ENCODE data around the gene CDK5RAP3. TPM values are rescaled to one million over a fixed set of nuclear protein-coding genes. Genes with fewer than 3 reads are reported as not detected.
A peak's percentile ranks its signal among the peaks of the same experiment; 100 is the strongest.

CDK5RAP3 gene
- total RNA-seq (88.9 and 124 TPM in 2 replicates), polyA plus RNA-seq (179 and 236 TPM in 2 replicates)

GRCh38 chr17:47970725-47971499 lies at the start of gene CDK5RAP3:
Gene CDK5RAP3 (plus strand): TSS chr17:47971113. CDS start chr17:47971147, 34 bp downstream.
- Histone ChIP-seq H4K20me1 (ENCODE audit: insufficient read depth, poor library complexity, severe bottlenecking) (no peaks in the 10 kb centered on the region), H3K9me3 (ENCODE audit: low read depth) (no peaks in the 10 kb centered on the region), H3K27me3 (no peaks in the 10 kb centered on the region), H3K4me3 (peak within 1 kb of the TSS; percentile 34), H3K79me2 (peaks cover 17% of the 10 kb centered on the region), H2AFZ (peak within 1 kb of the TSS; percentile 45), H3K36me3 (replicated peaks; ENCODE audit: insufficient read depth, low read depth) (no peaks in the 10 kb centered on the region), H3K9me2 (replicated peaks; ENCODE audit: insufficient read depth) (no peaks in the 10 kb centered on the region), H3K4me2 (peak within 1 kb of the TSS; percentile 92), H3K27ac (peak within 1 kb of the TSS; percentile 62), H3K4me1 (ENCODE audit: insufficient read depth) (peaks cover 36% of the 10 kb centered on the region)
- DNase-seq (ENCODE audit: low spot score) = peak; percentile 100
- 2% methylated on average over 61 of the region's 62 CpGs for WGBS (ENCODE audit: low lambda C conversion rate, missing lambda C conversion rate)
- TF ChIP-seq EZH2 (IDR thresholded peaks at IDR 0.05; ENCODE audit: borderline replicate concordance) = no peak
- TF ChIP-seq EZH2phosphoT487 (IDR thresholded peaks at IDR 0.05; ENCODE audit: low read depth, severe bottlenecking, unreplicated experiment) = no peak
- TF ChIP-seq CTCF (IDR thresholded peaks at IDR 0.05; ENCODE audit: poor library complexity) = peak; percentile 87

GRCh38 chr17:47924785-47925677 lies 45.9 kb upstream of the CDK5RAP3 start:
- DNase-seq (ENCODE audit: low spot score) = no peak
- Histone ChIP-seq H3K4me2 (no peak overlapping the region), H3K36me3 (replicated peaks; ENCODE audit: insufficient read depth, low read depth) (no peaks in the 10 kb centered on the region), H4K20me1 (ENCODE audit: insufficient read depth, poor library complexity, severe bottlenecking) (no peaks in the 10 kb centered on the region), H3K27ac (no peak overlapping the region), H2AFZ (no peak overlapping the region), H3K9me2 (replicated peaks; ENCODE audit: insufficient read depth) (no peaks in the 10 kb centered on the region), H3K27me3 (no peaks in the 10 kb centered on the region), H3K79me2 (no peaks in the 10 kb centered on the region), H3K9me3 (ENCODE audit: low read depth) (no peaks in the 10 kb centered on the region), H3K4me1 (ENCODE audit: insufficient read depth) (no peaks in the 10 kb centered on the region), H3K4me3 (no peak overlapping the region)
- no peak for TF ChIP-seq EZH2 (IDR thresholded peaks at IDR 0.05; ENCODE audit: borderline replicate concordance)
- WGBS (ENCODE audit: low lambda C conversion rate, missing lambda C conversion rate) = 93% methylated on average over 23 of the region's 23 CpGs

- no peaks in the 10 kb centered on the region for H3K36me3 ChIP-seq (replicated peaks; ENCODE audit: insufficient read depth, low read depth)
- no peak for TF ChIP-seq EZH2phosphoT487 (IDR thresholded peaks at IDR 0.05; ENCODE audit: low read depth, severe bottlenecking, unreplicated experiment)
- TF ChIP-seq EZH2 (IDR thresholded peaks at IDR 0.05; ENCODE audit: borderline replicate concordance) = no peak
- no peak for TF ChIP-seq CTCF (IDR thresholded peaks at IDR 0.05; ENCODE audit: poor library complexity)
Observed at GRCh38 chr17:47925678-47925988, 45.3 kb upstream of the CDK5RAP3 start.

More at GRCh38 chr17:47925678-47925988, 45.3 kb upstream of the CDK5RAP3 start:
- 86% methylated on average over 3 of the region's 3 CpGs for WGBS (ENCODE audit: low lambda C conversion rate, missing lambda C conversion rate)
- no peak for DNase-seq (ENCODE audit: low spot score)
- H4K20me1 ChIP-seq (ENCODE audit: insufficient read depth, poor library complexity, severe bottlenecking) = no peaks in the 10 kb centered on the region
- H3K9me2 ChIP-seq (replicated peaks; ENCODE audit: insufficient read depth) = no peaks in the 10 kb centered on the region
- no peaks in the 10 kb centered on the region for H3K27me3 ChIP-seq
- no peak overlapping the region for H3K4me2 ChIP-seq
- H3K4me3 ChIP-seq = no peak overlapping the region
- no peak overlapping the region for H2AFZ ChIP-seq
- no peaks in the 10 kb centered on the region for H3K79me2 ChIP-seq
- H3K4me1 ChIP-seq (ENCODE audit: insufficient read depth) = no peaks in the 10 kb centered on the region
- H3K9me3 ChIP-seq (ENCODE audit: low read depth) = no peaks in the 10 kb centered on the region
- H3K27ac ChIP-seq = no peak overlapping the region

All from hepatocyte (in vitro differentiated cells).